ENCODE data around the gene ADSS1.

- TF ChIP-seq, protein P1, sequence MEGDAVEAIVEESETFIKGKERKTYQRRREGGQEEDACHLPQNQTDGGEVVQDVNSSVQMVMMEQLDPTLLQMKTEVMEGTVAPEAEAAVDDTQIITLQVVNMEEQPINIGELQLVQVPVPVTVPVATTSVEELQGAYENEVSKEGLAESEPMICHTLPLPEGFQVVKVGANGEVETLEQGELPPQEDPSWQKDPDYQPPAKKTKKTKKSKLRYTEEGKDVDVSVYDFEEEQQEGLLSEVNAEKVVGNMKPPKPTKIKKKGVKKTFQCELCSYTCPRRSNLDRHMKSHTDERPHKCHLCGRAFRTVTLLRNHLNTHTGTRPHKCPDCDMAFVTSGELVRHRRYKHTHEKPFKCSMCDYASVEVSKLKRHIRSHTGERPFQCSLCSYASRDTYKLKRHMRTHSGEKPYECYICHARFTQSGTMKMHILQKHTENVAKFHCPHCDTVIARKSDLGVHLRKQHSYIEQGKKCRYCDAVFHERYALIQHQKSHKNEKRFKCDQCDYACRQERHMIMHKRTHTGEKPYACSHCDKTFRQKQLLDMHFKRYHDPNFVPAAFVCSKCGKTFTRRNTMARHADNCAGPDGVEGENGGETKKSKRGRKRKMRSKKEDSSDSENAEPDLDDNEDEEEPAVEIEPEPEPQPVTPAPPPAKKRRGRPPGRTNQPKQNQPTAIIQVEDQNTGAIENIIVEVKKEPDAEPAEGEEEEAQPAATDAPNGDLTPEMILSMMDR (IDR thresholded peaks at IDR 0.05), result peak in 2 of 6 experiments; percentile 14 to 39
- TF ChIP-seq POLR2A (IDR thresholded peaks at IDR 0.05), result peak; percentile 14 to 33
Measured at GRCh38 chr14:104749111-104749649, 25.2 kb downstream of the ADSS1 start.

Data from Peyer's patch (tissue), 4 donors.